GM15510 (cell line): ENCODE data around the gene MAP1B.

ENCODE experiments used
- POLR2A ChIP-seq: IDR thresholded peaks from 3 replicates; pipeline ENCODE4 v1.6.1; 2011; ENCODE audit warnings: borderline replicate concordance; ENCODE audit not compliant: insufficient read length; ENCODE audit errors: extremely low read depth

The MAP1B gene

GRCh38 chr5:72180925-72181324 lies 73.7 kb downstream of the MAP1B start:
- no peak for TF ChIP-seq POLR2A

GRCh38 chr5:72182686-72183085 lies 75.4 kb downstream of the MAP1B start:
- no peak for TF ChIP-seq POLR2A

- no peak for TF ChIP-seq POLR2A
Observed at GRCh38 chr5:72183101-72183520, 75.8 kb downstream of the MAP1B start.

- no peak for TF ChIP-seq POLR2A
Observed at GRCh38 chr5:72184408-72184807, 77.1 kb downstream of the MAP1B start.

GRCh38 chr5:72185496-72186329 lies 78.4 kb downstream of the MAP1B start:
- TF ChIP-seq POLR2A = no peak

GRCh38 chr5:72187388-72188075 lies 80.3 kb downstream of the MAP1B start:
- TF ChIP-seq POLR2A = no peak

GRCh38 chr5:72188166-72188565 lies 80.9 kb downstream of the MAP1B start:
- TF ChIP-seq POLR2A = no peak

GRCh38 chr5:72189146-72189545 lies 81.9 kb downstream of the MAP1B start:
- no peak for TF ChIP-seq POLR2A

GRCh38 chr5:72191404-72191803 lies 84.1 kb downstream of the MAP1B start:
- no peak for TF ChIP-seq POLR2A

- TF ChIP-seq POLR2A = no peak
Observed at GRCh38 chr5:72194846-72195245, 87.6 kb downstream of the MAP1B start.

- no peak for TF ChIP-seq POLR2A
Observed at GRCh38 chr5:72195581-72195980, 88.3 kb downstream of the MAP1B start.

- TF ChIP-seq POLR2A = no peak
Observed at GRCh38 chr5:72197393-72197792, 90.1 kb downstream of the MAP1B start.

- TF ChIP-seq POLR2A = no peak
Observed at GRCh38 chr5:72199681-72200080, 92.4 kb downstream of the MAP1B start.

- TF ChIP-seq POLR2A = no peak
Observed at GRCh38 chr5:72202331-72202825, 95.1 kb downstream of the MAP1B start.

GRCh38 chr5:72203251-72203845 lies 96.1 kb downstream of the MAP1B start:
- TF ChIP-seq POLR2A = no peak
